PC-3 (cell line): ENCODE data around the gene CLEC19A. TPM values are rescaled to one million over a fixed set of nuclear protein-coding genes. Genes with fewer than 3 reads are reported as not detected.

Experiments used
- ATAC-seq: fragments of 200-7000 bp; cut with Tn5 transposase; 2 replicates; pipeline ENCODE4 v1.9.1; 2020; ENCODE audit warnings: mild to moderate bottlenecking, moderate library complexity
- BruUV-seq: library from RNA; stranded (reverse); fragments of 400-500 nt; replicated peaks from 2 replicates; lab custom pipeline; 2021; lab: Mats Ljungman, UMichigan
- CTCF ChIA-PET: fragments of 300-600 bp; sonication (Branson Sonifier 250); formaldehyde crosslinking; loops from one replicate; lab custom pipeline; 2022; ENCODE audit warnings: antibody characterized with exemption; lab: Charles Lee
- POLR2A ChIA-PET: fragments of 300-600 bp; sonication (Branson Sonifier 250); formaldehyde crosslinking; loops from one replicate; lab custom pipeline; 2022; ENCODE audit warnings: antibody characterized with exemption; ENCODE audit not compliant: unreplicated experiment; lab: Charles Lee
- DNase-seq: peaks from one replicate; pipeline ENCODE4 v3.0.0-alpha.2; 2015
- H2AFZ ChIP-seq: fragments of 300-600 bp; sonication (generic); 2 replicates; pipeline ENCODE4 v1.6.0; 2016; ENCODE audit warnings: antibody characterized with exemption, low read length
- H3F3A ChIP-seq: fragments of 300-600 bp; sonication (generic); one replicate; pipeline ENCODE4 v1.6.0; 2017; ENCODE audit warnings: antibody characterized with exemption, low read length, control low read depth, mild to moderate bottlenecking; ENCODE audit not compliant: unreplicated experiment
- H3K27ac ChIP-seq: fragments of 300-600 bp; sonication (generic); 2 replicates; pipeline ENCODE4 v1.5.1; 2016; ENCODE audit warnings: mild to moderate bottlenecking, low read length
- H3K27me3 ChIP-seq: fragments of 300-600 bp; sonication (generic); 2 replicates; pipeline ENCODE4 v1.6.1; 2016; ENCODE audit warnings: low read length, mixed read lengths
- H3K36me3 ChIP-seq: fragments of 300-600 bp; sonication (generic); 2 replicates; pipeline ENCODE4 v1.6.1; 2016; ENCODE audit warnings: low read depth, mixed run types, low read length, mixed read lengths
- H3K4me1 ChIP-seq: fragments of 300-600 bp; sonication (generic); 2 replicates; pipeline ENCODE4 v1.5.1; 2016; ENCODE audit warnings: low read length; ENCODE audit not compliant: insufficient read depth
- H3K4me2 ChIP-seq: fragments of 300-600 bp; sonication (generic); 2 replicates; pipeline ENCODE4 v1.6.0; 2016; ENCODE audit warnings: low read length
- H3K4me3 ChIP-seq: fragments of 300-600 bp; sonication (generic); 2 replicates; pipeline ENCODE4 v1.5.1; 2016; ENCODE audit warnings: mild to moderate bottlenecking, low read length, mixed read lengths
- H3K79me2 ChIP-seq: fragments of 300-600 bp; sonication (generic); 2 replicates; pipeline ENCODE4 v1.6.1; 2017; ENCODE audit warnings: low read length, mixed read lengths
- H3K9ac ChIP-seq: fragments of 300-600 bp; sonication (generic); 2 replicates; pipeline ENCODE4 v1.6.0; 2016; ENCODE audit warnings: mild to moderate bottlenecking, low read length
- H3K9me2 ChIP-seq: fragments of 300-600 bp; sonication (generic); replicated peaks from 2 replicates; pipeline ENCODE4 v1.6.1; 2016; ENCODE audit warnings: mixed run types, low read length, mixed read lengths
- H3K9me3 ChIP-seq: fragments of 300-600 bp; sonication (generic); 2 replicates; pipeline ENCODE4 v1.6.1; 2016; ENCODE audit warnings: low read length, mixed read lengths
- H4K20me1 ChIP-seq: fragments of 300-600 bp; sonication (generic); 2 replicates; pipeline ENCODE4 v1.6.1; 2016; ENCODE audit warnings: low read length, mixed read lengths
- EZH2 ChIP-seq: fragments of 300-600 bp; sonication (generic); IDR thresholded peaks from one replicate; pipeline ENCODE4 v1.6.1; 2017; ENCODE audit warnings: antibody characterized with exemption, mild to moderate bottlenecking, low read length; ENCODE audit not compliant: unreplicated experiment
- EZH2phosphoT487 ChIP-seq: fragments of 300-600 bp; sonication (generic); IDR thresholded peaks from 2 replicates; pipeline ENCODE4 v1.6.1; 2018; ENCODE audit warnings: mild to moderate bottlenecking, antibody characterized with exemption, low read length, borderline replicate concordance
- intact Hi-C: fragments of 100-400 bp; cut with micrococcal nuclease; formaldehyde crosslinking; loops from 2 replicates; pipeline ENCODE4 v1.9.0; 2023
- total RNA-seq: library from RNA; depleted of rRNA; stranded (reverse); fragments of >200 nt; gene quantifications from 2 replicates; pipeline ENCODE4 v1.2.3, GENCODE V29; 2014
- TF ChIP-seq, protein P1 (sequence below): fragments of 300-600 bp; sonication (generic); conservative IDR thresholded peaks from 2 replicates; pipeline ENCODE4 v1.5.1; 2017; ENCODE audit warnings: antibody characterized with exemption, low read depth, mild to moderate bottlenecking, low read length

Gene CLEC19A
- total RNA-seq, 1 experiment from 2014 or later = not detected

DNA sequence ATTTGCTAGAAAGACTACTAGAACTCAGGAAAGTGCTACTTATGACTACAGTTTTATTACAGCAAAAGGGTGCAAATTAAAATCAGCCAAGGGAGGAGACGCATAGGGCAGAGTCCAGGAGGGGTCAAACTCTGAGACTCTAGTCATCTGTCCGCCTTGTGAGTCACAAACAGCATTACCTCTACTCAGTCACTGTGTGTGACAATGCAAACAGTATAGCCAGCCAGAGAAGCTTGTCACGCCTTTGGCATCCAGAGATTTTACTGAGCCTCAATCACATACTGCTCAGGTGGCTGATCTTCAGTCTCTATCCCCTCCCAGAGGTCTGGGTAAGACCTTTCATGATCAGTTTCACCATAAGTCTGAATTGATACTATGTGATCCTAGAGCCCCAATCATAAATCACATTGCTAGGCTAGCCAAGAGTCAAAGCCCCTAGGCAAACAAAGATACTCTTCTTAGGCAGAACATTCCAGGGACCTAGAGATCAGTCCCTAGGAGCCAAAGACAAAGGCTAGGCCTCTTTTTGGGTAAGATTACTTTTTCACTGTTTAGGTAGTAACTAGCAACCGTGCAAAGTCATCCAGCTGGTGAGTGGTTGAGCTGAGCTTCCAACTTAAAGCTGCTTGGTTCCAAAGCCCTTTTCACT, 48.8 kb upstream of the CLEC19A start:
- H3K4me1 ChIP-seq = peaks cover 15% of the 10 kb centered on the region
- H3K36me3 ChIP-seq = no peaks in the 10 kb centered on the region; the same call in 1 of the 2 replicates
- H3K27me3 ChIP-seq = no peaks in the 10 kb centered on the region
- CTCF ChIA-PET = no interaction called here
- H2AFZ ChIP-seq = no peak overlapping the region
- H3K4me3 ChIP-seq = no peak overlapping the region
- DNase-seq (peak; percentile 82), ATAC-seq (peak; percentile 98)
- H3K79me2 ChIP-seq = no peaks in the 10 kb centered on the region
- POLR2A ChIA-PET = no interaction called here
- no peaks in the 10 kb centered on the region for H3F3A ChIP-seq
- H3K27ac ChIP-seq = peak overlapping the region; percentile 72
- no peaks in the 10 kb centered on the region for H3K9me2 ChIP-seq
- H3K9ac ChIP-seq = no peak overlapping the region
- intact Hi-C loops = loop anchor here (1.0 kb wide), 1 partner anchor 26 kb away; no protein-coding TSS in a partner anchor
- TF ChIP-seq EZH2 (no peak), EZH2phosphoT487 (no peak)
- TF ChIP-seq, protein P1, sequence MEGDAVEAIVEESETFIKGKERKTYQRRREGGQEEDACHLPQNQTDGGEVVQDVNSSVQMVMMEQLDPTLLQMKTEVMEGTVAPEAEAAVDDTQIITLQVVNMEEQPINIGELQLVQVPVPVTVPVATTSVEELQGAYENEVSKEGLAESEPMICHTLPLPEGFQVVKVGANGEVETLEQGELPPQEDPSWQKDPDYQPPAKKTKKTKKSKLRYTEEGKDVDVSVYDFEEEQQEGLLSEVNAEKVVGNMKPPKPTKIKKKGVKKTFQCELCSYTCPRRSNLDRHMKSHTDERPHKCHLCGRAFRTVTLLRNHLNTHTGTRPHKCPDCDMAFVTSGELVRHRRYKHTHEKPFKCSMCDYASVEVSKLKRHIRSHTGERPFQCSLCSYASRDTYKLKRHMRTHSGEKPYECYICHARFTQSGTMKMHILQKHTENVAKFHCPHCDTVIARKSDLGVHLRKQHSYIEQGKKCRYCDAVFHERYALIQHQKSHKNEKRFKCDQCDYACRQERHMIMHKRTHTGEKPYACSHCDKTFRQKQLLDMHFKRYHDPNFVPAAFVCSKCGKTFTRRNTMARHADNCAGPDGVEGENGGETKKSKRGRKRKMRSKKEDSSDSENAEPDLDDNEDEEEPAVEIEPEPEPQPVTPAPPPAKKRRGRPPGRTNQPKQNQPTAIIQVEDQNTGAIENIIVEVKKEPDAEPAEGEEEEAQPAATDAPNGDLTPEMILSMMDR = no peak
- no peaks in the 10 kb centered on the region for H4K20me1 ChIP-seq
- no peaks in the 10 kb centered on the region for H3K9me3 ChIP-seq
- H3K4me2 ChIP-seq = peak overlapping the region; percentile 39; the same call in 1 of the 2 replicates
- no TSS peak for BruUV-seq

DNA sequence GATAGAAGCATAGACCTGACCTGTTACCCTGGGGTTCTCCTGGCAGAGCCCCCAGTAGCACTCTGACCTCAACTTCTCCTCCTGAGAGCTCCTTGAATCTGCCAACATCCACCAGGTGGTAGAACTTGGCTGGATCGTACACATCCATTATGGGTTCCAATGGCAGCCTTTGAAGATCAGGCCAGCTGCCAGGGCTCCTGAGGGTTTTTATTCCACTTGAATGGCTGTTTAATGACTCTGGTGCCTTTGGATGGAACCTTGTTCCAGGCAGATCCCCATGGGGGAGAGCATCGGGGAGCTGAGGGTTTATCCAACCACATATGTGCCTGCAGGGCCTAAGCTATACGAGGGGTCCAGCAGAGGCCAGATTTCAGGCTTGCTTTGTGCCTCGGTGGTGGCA, 47.1 kb upstream of the CLEC19A start:
- no TSS peak for BruUV-seq

More for the DNA sequence above, 47.1 kb upstream of the CLEC19A start:
- H3K36me3 ChIP-seq = no peaks in the 10 kb centered on the region; the same call in 1 of the 2 replicates
- POLR2A ChIA-PET = no interaction called here
- ATAC-seq (no peak), DNase-seq (no peak)
- H3K9me2 ChIP-seq = no peaks in the 10 kb centered on the region
- peaks cover 15% of the 10 kb centered on the region for H3K4me1 ChIP-seq
- no peak overlapping the region for H3K4me2 ChIP-seq
- intact Hi-C loops = no loop called here
- H3K79me2 ChIP-seq = no peaks in the 10 kb centered on the region
- H3K27ac ChIP-seq = no peak overlapping the region
- H3F3A ChIP-seq = no peaks in the 10 kb centered on the region
- H3K27me3 ChIP-seq = no peaks in the 10 kb centered on the region
- no peak overlapping the region for H3K4me3 ChIP-seq
- TF ChIP-seq, protein P1 = no peak
- TF ChIP-seq EZH2phosphoT487 (no peak), EZH2 (no peak)
- CTCF ChIA-PET = no interaction called here
- no peaks in the 10 kb centered on the region for H3K9me3 ChIP-seq
- no peak overlapping the region for H2AFZ ChIP-seq
- no peaks in the 10 kb centered on the region for H4K20me1 ChIP-seq
- H3K9ac ChIP-seq = no peak overlapping the region
